ENCODE measurements around the gene FAM32A.

Gene FAM32A

DNA sequence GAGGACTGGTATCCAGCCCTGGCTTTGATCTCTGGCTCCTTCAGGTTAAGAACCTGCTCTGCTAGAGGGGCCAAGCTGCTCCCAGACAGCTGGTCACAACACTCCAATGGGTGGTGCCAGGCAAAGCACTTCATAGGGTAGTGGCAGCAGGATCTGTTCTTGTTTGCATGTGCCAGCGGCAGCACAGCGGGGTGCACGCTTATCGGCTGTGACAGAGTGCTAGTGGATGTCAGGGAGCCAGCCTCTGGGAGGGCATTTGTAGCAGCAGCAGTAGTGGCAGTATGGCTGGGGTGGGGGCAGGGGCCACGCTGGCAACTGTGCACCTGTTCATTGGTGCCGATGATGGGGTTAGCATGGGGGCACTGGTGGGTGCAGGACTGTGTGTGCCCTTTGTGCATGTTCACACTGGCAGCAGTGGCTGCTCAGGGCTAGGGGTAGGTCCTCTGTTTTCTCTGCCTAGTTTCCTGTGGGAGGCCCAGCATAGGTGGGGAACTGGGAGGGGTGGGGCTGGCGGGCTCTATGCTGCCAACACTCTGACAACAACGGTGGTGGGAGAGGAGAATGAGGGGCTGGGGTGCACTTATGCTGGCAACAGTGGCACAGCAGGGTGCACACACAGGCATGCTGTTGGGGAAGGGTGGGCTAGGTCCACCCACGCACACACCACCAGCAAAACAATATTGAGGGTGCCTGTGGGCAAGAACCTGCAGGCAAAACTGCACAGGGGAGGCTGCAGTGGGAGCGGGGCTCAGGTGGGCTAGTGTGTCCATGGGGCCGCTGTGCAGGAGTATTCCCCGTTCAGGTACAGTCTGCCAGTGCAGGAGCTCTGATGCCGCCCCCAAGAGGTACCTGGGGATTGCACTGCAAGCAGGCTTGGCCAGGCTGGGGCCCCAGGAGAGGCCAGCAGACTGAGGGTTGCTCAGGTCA is 31.8 kb downstream of the FAM32A start:
- no peak overlapping the region for H3K4me3 ChIP-seq (ENCODE audit: low read length, poor library complexity, severe bottlenecking)
- H3F3A ChIP-seq (ENCODE audit: low read depth), result no peaks in the 10 kb centered on the region
- no peak overlapping the region for H3K9ac ChIP-seq (ENCODE audit: low read depth, low read length, poor library complexity, severe bottlenecking)
- H3K36me3 ChIP-seq (ENCODE audit: insufficient read depth, low read length), result peaks cover 32% of the 10 kb centered on the region
- peaks cover 9% of the 10 kb centered on the region for H3K4me1 ChIP-seq (ENCODE audit: insufficient read depth, low read length, poor library complexity, severe bottlenecking)
- H3K27me3 ChIP-seq (ENCODE audit: insufficient read depth, low read length, poor library complexity, severe bottlenecking), result no peaks in the 10 kb centered on the region
- H3K4me2 ChIP-seq (ENCODE audit: low read depth, low read length, poor library complexity, severe bottlenecking), result no peak overlapping the region
- H3K9me3 ChIP-seq (ENCODE audit: insufficient read depth, low read depth, low read length), result peaks cover 20% of the 10 kb centered on the region; the same call in 1 of the 2 replicates
- no peak for TF ChIP-seq EZH2phosphoT487 (IDR thresholded peaks at IDR 0.05; ENCODE audit: borderline replicate concordance)
- TF ChIP-seq, protein P1, sequence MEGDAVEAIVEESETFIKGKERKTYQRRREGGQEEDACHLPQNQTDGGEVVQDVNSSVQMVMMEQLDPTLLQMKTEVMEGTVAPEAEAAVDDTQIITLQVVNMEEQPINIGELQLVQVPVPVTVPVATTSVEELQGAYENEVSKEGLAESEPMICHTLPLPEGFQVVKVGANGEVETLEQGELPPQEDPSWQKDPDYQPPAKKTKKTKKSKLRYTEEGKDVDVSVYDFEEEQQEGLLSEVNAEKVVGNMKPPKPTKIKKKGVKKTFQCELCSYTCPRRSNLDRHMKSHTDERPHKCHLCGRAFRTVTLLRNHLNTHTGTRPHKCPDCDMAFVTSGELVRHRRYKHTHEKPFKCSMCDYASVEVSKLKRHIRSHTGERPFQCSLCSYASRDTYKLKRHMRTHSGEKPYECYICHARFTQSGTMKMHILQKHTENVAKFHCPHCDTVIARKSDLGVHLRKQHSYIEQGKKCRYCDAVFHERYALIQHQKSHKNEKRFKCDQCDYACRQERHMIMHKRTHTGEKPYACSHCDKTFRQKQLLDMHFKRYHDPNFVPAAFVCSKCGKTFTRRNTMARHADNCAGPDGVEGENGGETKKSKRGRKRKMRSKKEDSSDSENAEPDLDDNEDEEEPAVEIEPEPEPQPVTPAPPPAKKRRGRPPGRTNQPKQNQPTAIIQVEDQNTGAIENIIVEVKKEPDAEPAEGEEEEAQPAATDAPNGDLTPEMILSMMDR (conservative IDR thresholded peaks at IDR 0.05; ENCODE audit: low read length), result no peak
- H4K20me1 ChIP-seq (ENCODE audit: insufficient read depth, low read length, poor library complexity, severe bottlenecking), result no peaks in the 10 kb centered on the region
- H3K79me2 ChIP-seq (ENCODE audit: insufficient read depth, low read length), result no peaks in the 10 kb centered on the region; the same call in 1 of the 2 replicates
- no peaks in the 10 kb centered on the region for H3K9me2 ChIP-seq (replicated peaks; ENCODE audit: low read depth, low read length)
- no peak overlapping the region for H2AFZ ChIP-seq (ENCODE audit: low read length)

DNA sequence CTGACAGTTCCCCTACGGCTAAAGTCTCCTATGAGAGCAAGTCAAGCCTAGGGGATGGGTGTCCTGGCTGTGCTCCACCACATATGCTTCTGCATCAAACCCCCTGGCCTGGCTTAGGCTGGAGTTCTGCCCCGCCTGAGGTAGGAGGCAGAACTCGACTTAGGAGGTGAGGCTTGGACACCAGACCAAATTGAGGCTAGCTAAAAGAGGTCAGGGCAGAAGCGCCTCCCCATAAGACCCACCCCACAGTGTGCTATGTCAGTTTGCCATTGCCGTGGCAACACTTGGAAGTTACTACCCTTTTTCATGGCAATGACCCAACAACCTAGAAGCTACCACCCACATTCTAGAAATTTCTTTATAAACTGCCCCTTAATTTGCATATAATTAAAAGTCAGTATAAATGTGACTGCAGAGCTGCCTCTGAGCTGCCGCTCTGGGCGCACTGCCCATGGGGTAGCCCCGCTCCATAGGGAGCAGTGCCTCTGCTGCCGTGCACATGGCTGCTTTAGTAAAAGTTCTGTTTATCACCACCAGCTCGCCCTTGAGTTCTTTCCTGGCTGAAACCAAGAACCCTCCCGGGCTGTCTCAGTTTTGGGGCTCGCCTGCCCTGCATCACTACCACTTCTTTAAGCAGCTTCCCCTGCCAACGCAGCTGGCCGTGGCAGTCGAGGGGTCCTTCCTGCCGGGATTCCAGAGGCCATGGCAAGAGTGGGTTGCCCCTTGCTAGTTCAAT is 32.7 kb downstream of the FAM32A start:
- peaks cover 5% of the 10 kb centered on the region for H3K4me1 ChIP-seq (ENCODE audit: insufficient read depth, low read length, poor library complexity, severe bottlenecking)
- no peaks in the 10 kb centered on the region for H4K20me1 ChIP-seq (ENCODE audit: insufficient read depth, low read length, poor library complexity, severe bottlenecking)
- no peak overlapping the region for H3K4me2 ChIP-seq (ENCODE audit: low read depth, low read length, poor library complexity, severe bottlenecking)
- H3K4me3 ChIP-seq (ENCODE audit: low read length, poor library complexity, severe bottlenecking), result no peak overlapping the region
- H3K9me2 ChIP-seq (replicated peaks; ENCODE audit: low read depth, low read length), result no peaks in the 10 kb centered on the region
- peaks cover 36% of the 10 kb centered on the region for H3K36me3 ChIP-seq (ENCODE audit: insufficient read depth, low read length)
- peaks cover 20% of the 10 kb centered on the region; the same call in 1 of the 2 replicates for H3K9me3 ChIP-seq (ENCODE audit: insufficient read depth, low read depth, low read length)
- H3K9ac ChIP-seq (ENCODE audit: low read depth, low read length, poor library complexity, severe bottlenecking), result no peak overlapping the region
- no peaks in the 10 kb centered on the region; the same call in 1 of the 2 replicates for H3K79me2 ChIP-seq (ENCODE audit: insufficient read depth, low read length)
- H3F3A ChIP-seq (ENCODE audit: low read depth), result no peaks in the 10 kb centered on the region
- H2AFZ ChIP-seq (ENCODE audit: low read length), result no peak overlapping the region
- H3K27me3 ChIP-seq (ENCODE audit: insufficient read depth, low read length, poor library complexity, severe bottlenecking), result no peaks in the 10 kb centered on the region
- TF ChIP-seq, protein P1 (conservative IDR thresholded peaks at IDR 0.05; ENCODE audit: low read length), result no peak
- no peak for TF ChIP-seq EZH2phosphoT487 (IDR thresholded peaks at IDR 0.05; ENCODE audit: borderline replicate concordance)

DNA sequence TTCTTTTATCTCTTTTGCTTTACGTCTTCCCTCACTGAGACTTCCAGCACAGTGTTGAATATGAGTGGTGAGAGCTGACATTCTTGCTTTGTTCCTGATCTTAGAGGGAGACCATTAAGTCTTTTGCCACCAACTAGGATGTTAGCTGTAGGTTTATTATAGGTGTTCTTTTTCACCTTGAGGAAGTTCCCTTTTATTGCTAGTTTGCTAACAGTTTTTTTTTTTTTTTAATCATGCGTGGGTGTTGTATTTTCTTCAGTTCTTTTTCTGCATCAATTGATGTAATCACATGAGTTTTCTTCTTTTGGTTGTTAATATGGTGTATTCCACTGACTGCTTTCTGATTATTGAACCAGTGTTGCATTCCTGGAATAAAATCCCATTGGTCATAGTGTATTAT is 33.6 kb downstream of the FAM32A start:
- H3K9me2 ChIP-seq (replicated peaks; ENCODE audit: low read depth, low read length), result no peaks in the 10 kb centered on the region
- H3K79me2 ChIP-seq (ENCODE audit: insufficient read depth, low read length), result no peaks in the 10 kb centered on the region; the same call in 1 of the 2 replicates
- H3K4me1 ChIP-seq (ENCODE audit: insufficient read depth, low read length, poor library complexity, severe bottlenecking), result peaks cover 5% of the 10 kb centered on the region
- TF ChIP-seq EZH2phosphoT487 (IDR thresholded peaks at IDR 0.05; ENCODE audit: borderline replicate concordance), result no peak
- TF ChIP-seq, protein P1 (conservative IDR thresholded peaks at IDR 0.05; ENCODE audit: low read length), result no peak
- peaks cover 45% of the 10 kb centered on the region for H3K36me3 ChIP-seq (ENCODE audit: insufficient read depth, low read length)
- no peaks in the 10 kb centered on the region for H4K20me1 ChIP-seq (ENCODE audit: insufficient read depth, low read length, poor library complexity, severe bottlenecking)
- no peaks in the 10 kb centered on the region for H3F3A ChIP-seq (ENCODE audit: low read depth)
- H3K4me2 ChIP-seq (ENCODE audit: low read depth, low read length, poor library complexity, severe bottlenecking), result no peak overlapping the region
- no peak overlapping the region for H3K9ac ChIP-seq (ENCODE audit: low read depth, low read length, poor library complexity, severe bottlenecking)
- no peak overlapping the region for H2AFZ ChIP-seq (ENCODE audit: low read length)
- H3K27me3 ChIP-seq (ENCODE audit: insufficient read depth, low read length, poor library complexity, severe bottlenecking), result no peaks in the 10 kb centered on the region
- peaks cover 20% of the 10 kb centered on the region; the same call in 1 of the 2 replicates for H3K9me3 ChIP-seq (ENCODE audit: insufficient read depth, low read depth, low read length)
- no peak overlapping the region for H3K4me3 ChIP-seq (ENCODE audit: low read length, poor library complexity, severe bottlenecking)
